Vagina (tissue), 2 donors: ENCODE results near the gene APBA3. TPM values are rescaled to one million over a fixed set of nuclear protein-coding genes. Genes with fewer than 3 reads are reported as not detected.
"Not testable (repeated sequence)": the region's sequence is repeated elsewhere in the genome, so short reads cannot be mapped to it uniquely, and the experiment has no call there.

Source experiments
- DNase-seq, 2 donors: peaks; one replicate each; pipeline ENCODE4 v3.0.0-alpha.2; 2017; ENCODE audit errors: extremely low spot score in 2 of 2
- H3K27ac ChIP-seq: fragments of 200-600 bp; sonication (generic); one replicate; pipeline ENCODE4 v1.5.1; 2019
- H3K27me3 ChIP-seq: fragments of 200-600 bp; sonication (generic); one replicate; pipeline ENCODE4 v1.5.1; 2019
- H3K36me3 ChIP-seq, 2 donors: fragments of 200-600 bp; sonication (generic); one replicate each; pipeline ENCODE4 v1.5.1; 2017 to 2019
- H3K4me1 ChIP-seq: fragments of 200-600 bp; sonication (generic); one replicate; pipeline ENCODE4 v1.5.1; 2019
- H3K4me3 ChIP-seq, 2 donors: fragments of 200-600 bp; sonication (generic); 1 replicate in 1 of 2; 2 replicates in 1 of 2; pipeline ENCODE4 v1.5.1; 2016 to 2019
- H3K9me3 ChIP-seq: fragments of 200-600 bp; sonication (generic); one replicate; pipeline ENCODE4 v1.5.1; 2019
- CTCF ChIP-seq, 3 experiments: fragments of 450-650 bp in 2 of 3; fragments of 200-600 bp in 1 of 3; sonication (generic) in 1 of 3; IDR thresholded peaks; one replicate each; pipeline ENCODE4 v1.5.1; 2017 to 2019; ENCODE audit warnings: antibody characterized with exemption in 3 of 3, mild to moderate bottlenecking in 2 of 3, moderate library complexity in 2 of 3
- POLR2A ChIP-seq, 2 donors: fragments of 450-650 bp; IDR thresholded peaks; one replicate each; pipeline ENCODE4 v1.6.1; 2017; ENCODE audit warnings: antibody characterized with exemption in 2 of 2, mild to moderate bottlenecking in 2 of 2, moderate library complexity in 2 of 2
- POLR2AphosphoS5 ChIP-seq, 2 donors: sonication (generic); formaldehyde crosslinking; IDR thresholded peaks; one replicate each; pipeline ENCODE4 v1.9.0; 2017; ENCODE audit warnings: antibody characterized with exemption in 2 of 2, mild to moderate bottlenecking in 2 of 2, low read depth in 1 of 2; ENCODE audit not compliant: insufficient read depth in 1 of 2
- intact Hi-C: fragments of 100-400 bp; cut with DNase I; formaldehyde crosslinking; loops from one replicate; pipeline ENCODE4 v1.15.1; 2023
- total RNA-seq: library from RNA; depleted of rRNA; stranded (reverse); fragments of >200 nt; gene quantifications from one replicate; pipeline ENCODE4 v1.2.3, GENCODE V29; 2016

Gene APBA3
- total RNA-seq, 1 donor from 2014 or later, result 46.2 TPM

GRCh38 chr19:3767050-3767449, 5.6 kb upstream of the APBA3 start:
- intact Hi-C loops, result no loop called here

GRCh38 chr19:3766520-3766919, 5.0 kb upstream of the APBA3 start:
- Histone ChIP-seq H3K4me1 (peaks cover 12% of the 10 kb centered on the region), H3K4me3 (no peak overlapping the region), H3K9me3 (no peaks in the 10 kb centered on the region), H3K27ac (no peak overlapping the region), H3K27me3 (no peaks in the 10 kb centered on the region), H3K36me3 (peaks cover 0 to 33% of the 10 kb centered on the region in 2 donors)
- no peak for TF ChIP-seq CTCF (IDR thresholded peaks at IDR 0.05)
- no peak for TF ChIP-seq POLR2AphosphoS5 (IDR thresholded peaks at IDR 0.05; ENCODE audit: insufficient read depth in 1 of 2, low read depth in 1 of 2)
- no peak for TF ChIP-seq POLR2A (IDR thresholded peaks at IDR 0.05)
- no peak for DNase-seq
- intact Hi-C loops, result no loop called here

More at GRCh38 chr19:3767050-3767449, 5.6 kb upstream of the APBA3 start:
- TF ChIP-seq POLR2A (IDR thresholded peaks at IDR 0.05) (no peak), CTCF (IDR thresholded peaks at IDR 0.05) (no peak), POLR2AphosphoS5 (IDR thresholded peaks at IDR 0.05; ENCODE audit: insufficient read depth in 1 of 2, low read depth in 1 of 2) (no peak)
- Histone ChIP-seq H3K36me3 (peaks cover 0 to 33% of the 10 kb centered on the region in 2 donors), H3K27ac (no peak overlapping the region), H3K4me1 (peaks cover 12% of the 10 kb centered on the region), H3K9me3 (no peaks in the 10 kb centered on the region), H3K27me3 (no peaks in the 10 kb centered on the region), H3K4me3 (no peak overlapping the region)
- DNase-seq, result no peak

- H3K9me3 ChIP-seq, H3K27ac ChIP-seq, H3K27me3 ChIP-seq, H3K4me3 ChIP-seq, intact Hi-C loops, DNase-seq: not testable (repeated sequence)
- Histone ChIP-seq H3K36me3 (peaks cover 0 to 33% of the 10 kb centered on the region in 2 donors), H3K4me1 (peaks cover 17% of the 10 kb centered on the region)
These were observed 4.3 kb upstream of the APBA3 start for GRCh38 chr19:3765757-3766156.

- Histone ChIP-seq H3K4me1 (peaks cover 23% of the 10 kb centered on the region), H3K27me3 (no peaks in the 10 kb centered on the region), H3K27ac (no peak overlapping the region), H3K36me3 (peaks cover 0 to 33% of the 10 kb centered on the region in 2 donors), H3K9me3 (no peaks in the 10 kb centered on the region), H3K4me3 (no peak overlapping the region)
- no peak for DNase-seq
- intact Hi-C loops, result no loop called here
- TF ChIP-seq POLR2AphosphoS5 (IDR thresholded peaks at IDR 0.05; ENCODE audit: insufficient read depth in 1 of 2, low read depth in 1 of 2) (no peak), POLR2A (IDR thresholded peaks at IDR 0.05) (no peak), CTCF (IDR thresholded peaks at IDR 0.05) (no peak)
These were observed 3.6 kb upstream of the APBA3 start for GRCh38 chr19:3765121-3765520.

GRCh38 chr19:3762501-3763459, 1.3 kb upstream of the APBA3 start, which contains the start of gene MRPL54:
Gene MRPL54 (plus strand): TSS chr19:3762682. CDS start chr19:3762701, 19 bp downstream.
- no peaks in the 10 kb centered on the region for H3K9me3 ChIP-seq
- peak within 1 kb of the TSS; percentile 75 to 86 for H3K4me3 ChIP-seq
- intact Hi-C loops, result no loop called here
- peaks cover 38% of the 10 kb centered on the region for H3K4me1 ChIP-seq
- H3K36me3 ChIP-seq, result peaks cover 0 to 28% of the 10 kb centered on the region in 2 donors
- peak in 1 of 2 donors; percentile 99 for DNase-seq
- TF ChIP-seq POLR2AphosphoS5 (IDR thresholded peaks at IDR 0.05; ENCODE audit: insufficient read depth in 1 of 2, low read depth in 1 of 2), result peak; percentile 95 to 99
- TF ChIP-seq CTCF (IDR thresholded peaks at IDR 0.05), result no peak
- peak in 1 of 2 donors; percentile 50 for TF ChIP-seq POLR2A (IDR thresholded peaks at IDR 0.05)
- peak within 1 kb of the TSS; percentile 92 for H3K27ac ChIP-seq
- H3K27me3 ChIP-seq, result no peaks in the 10 kb centered on the region
